Calu3 (cell line): ENCODE data around the gene C20orf144. TPM values are rescaled to one million over a fixed set of nuclear protein-coding genes. Genes with fewer than 3 reads are reported as not detected.

Source experiments
- BruUV-seq: library from RNA; stranded (reverse); fragments of 400-500 nt; replicated peaks from 2 replicates; lab custom pipeline; 2021; lab: Mats Ljungman, UMichigan
- CTCF ChIA-PET: fragments of 300-600 bp; sonication (Branson Sonifier 250); formaldehyde crosslinking; loops from one replicate; lab custom pipeline; 2022; ENCODE audit warnings: antibody characterized with exemption; lab: Charles Lee
- DNase-seq: peaks from one replicate; pipeline ENCODE4 v3.0.0; 2022
- H3K27ac Mint-ChIP-seq: one replicate; pipeline ENCODE4 v1.8.0; 2022; ENCODE audit warnings: mixed read lengths; ENCODE audit not compliant: unreplicated experiment
- H3K27me3 Mint-ChIP-seq: one replicate; pipeline ENCODE4 v1.8.0; 2022; ENCODE audit warnings: mixed read lengths; ENCODE audit not compliant: unreplicated experiment
- H3K36me3 Mint-ChIP-seq: one replicate; pipeline ENCODE4 v1.8.0; 2022; ENCODE audit warnings: mild to moderate bottlenecking, moderate library complexity, mixed read lengths; ENCODE audit not compliant: insufficient read depth, unreplicated experiment
- H3K4me1 Mint-ChIP-seq: one replicate; pipeline ENCODE4 v1.8.0; 2022; ENCODE audit warnings: mild to moderate bottlenecking, low read depth, mixed read lengths; ENCODE audit not compliant: unreplicated experiment
- H3K4me3 Mint-ChIP-seq: one replicate; pipeline ENCODE4 v1.8.0; 2022; ENCODE audit warnings: mild to moderate bottlenecking, low read depth, moderate library complexity, mixed read lengths; ENCODE audit not compliant: unreplicated experiment
- H3K9me3 Mint-ChIP-seq: one replicate; pipeline ENCODE4 v1.8.0; 2022; ENCODE audit warnings: low read depth, mixed read lengths; ENCODE audit not compliant: unreplicated experiment
- intact Hi-C: fragments of 100-400 bp; cut with micrococcal nuclease; formaldehyde crosslinking; loops from one replicate; pipeline ENCODE4 v1.10.0; 2022; ENCODE audit not compliant: unreplicated experiment
- total RNA-seq: library from RNA; stranded (reverse); gene quantifications from 2 replicates; pipeline ENCODE4 v1.2.3, GENCODE V29; 2022
- TF ChIP-seq, protein P1 (sequence below): fragments of 200-600 bp; IDR thresholded peaks from one replicate; pipeline ENCODE4 v1.8.0; 2022; ENCODE audit warnings: antibody characterized with exemption; ENCODE audit not compliant: unreplicated experiment

Gene C20orf144
- total RNA-seq, 1 experiment from 2014 or later: 0.45 TPM

GRCh38 chr20:33653900-33654596 is 8.1 kb upstream of the C20orf144 start:
- intact Hi-C loops: loop anchor here (5.0 kb wide), 2 partner anchors 137 to 197 kb away; no protein-coding TSS in a partner anchor

DNA sequence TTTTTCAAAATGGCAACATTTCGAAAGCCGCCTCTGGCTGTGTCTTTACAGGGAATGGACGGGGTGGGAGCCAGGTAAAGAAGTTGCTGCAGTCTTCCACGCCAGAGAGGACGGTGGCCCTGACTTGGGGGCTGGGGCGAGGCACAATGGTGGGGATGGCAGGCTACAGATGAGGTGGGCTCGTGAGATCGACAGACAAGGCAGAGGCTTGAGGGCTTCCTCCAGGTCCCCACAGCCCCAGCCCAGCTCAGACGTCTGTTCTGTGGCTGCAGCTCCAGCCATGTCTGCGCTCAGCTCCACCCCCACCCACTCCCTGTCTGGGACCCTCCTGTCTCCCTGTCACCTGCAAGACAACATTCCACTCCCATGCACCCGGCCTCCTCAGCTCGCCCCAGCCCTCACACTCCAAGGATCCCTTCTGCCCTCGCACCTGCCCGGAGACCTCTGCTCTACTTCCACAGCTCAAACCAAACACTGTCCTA is 7.4 kb upstream of the C20orf144 start:
- peaks cover 49% of the 10 kb centered on the region for H3K36me3 Mint-ChIP-seq
- intact Hi-C loops: loop anchor here (5.0 kb wide), 2 partner anchors 137 to 197 kb away; no protein-coding TSS in a partner anchor
- BruUV-seq: no TSS peak
- TF ChIP-seq, protein P1, sequence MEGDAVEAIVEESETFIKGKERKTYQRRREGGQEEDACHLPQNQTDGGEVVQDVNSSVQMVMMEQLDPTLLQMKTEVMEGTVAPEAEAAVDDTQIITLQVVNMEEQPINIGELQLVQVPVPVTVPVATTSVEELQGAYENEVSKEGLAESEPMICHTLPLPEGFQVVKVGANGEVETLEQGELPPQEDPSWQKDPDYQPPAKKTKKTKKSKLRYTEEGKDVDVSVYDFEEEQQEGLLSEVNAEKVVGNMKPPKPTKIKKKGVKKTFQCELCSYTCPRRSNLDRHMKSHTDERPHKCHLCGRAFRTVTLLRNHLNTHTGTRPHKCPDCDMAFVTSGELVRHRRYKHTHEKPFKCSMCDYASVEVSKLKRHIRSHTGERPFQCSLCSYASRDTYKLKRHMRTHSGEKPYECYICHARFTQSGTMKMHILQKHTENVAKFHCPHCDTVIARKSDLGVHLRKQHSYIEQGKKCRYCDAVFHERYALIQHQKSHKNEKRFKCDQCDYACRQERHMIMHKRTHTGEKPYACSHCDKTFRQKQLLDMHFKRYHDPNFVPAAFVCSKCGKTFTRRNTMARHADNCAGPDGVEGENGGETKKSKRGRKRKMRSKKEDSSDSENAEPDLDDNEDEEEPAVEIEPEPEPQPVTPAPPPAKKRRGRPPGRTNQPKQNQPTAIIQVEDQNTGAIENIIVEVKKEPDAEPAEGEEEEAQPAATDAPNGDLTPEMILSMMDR: no peak
- no peak for DNase-seq
- H3K4me1 Mint-ChIP-seq: peaks cover 53% of the 10 kb centered on the region
- CTCF ChIA-PET: interaction anchor here (0.5 to 3.0 kb wide), 8 partner anchors 9 to 254 kb away, joined by 3 to 47 read pairs (median 6); partner anchors contain the start of genes ACTL10, CDK5RAP1 and PXMP4
- H3K9me3 Mint-ChIP-seq: no peaks in the 10 kb centered on the region
- no peaks in the 10 kb centered on the region for H3K27me3 Mint-ChIP-seq
- peak overlapping the region; percentile 55 for H3K4me3 Mint-ChIP-seq
- peak overlapping the region; percentile 71 for H3K27ac Mint-ChIP-seq

More at GRCh38 chr20:33653900-33654596, 8.1 kb upstream of the C20orf144 start:
- peak overlapping the region; percentile 55 for H3K4me3 Mint-ChIP-seq
- H3K4me1 Mint-ChIP-seq: peaks cover 53% of the 10 kb centered on the region
- no peaks in the 10 kb centered on the region for H3K9me3 Mint-ChIP-seq
- TF ChIP-seq, protein P1: no peak
- H3K27me3 Mint-ChIP-seq: no peaks in the 10 kb centered on the region
- H3K27ac Mint-ChIP-seq: peak overlapping the region; percentile 71
- H3K36me3 Mint-ChIP-seq: peaks cover 49% of the 10 kb centered on the region
- DNase-seq: peak; percentile 97
- no TSS peak for BruUV-seq
- CTCF ChIA-PET: interaction anchor here (0.6 to 3.0 kb wide), 14 partner anchors 10 to 452 kb away, joined by 3 to 47 read pairs (median 5); partner anchors contain the start of genes ACTL10, CBFA2T2, CDK5RAP1 and PXMP4

DNA sequence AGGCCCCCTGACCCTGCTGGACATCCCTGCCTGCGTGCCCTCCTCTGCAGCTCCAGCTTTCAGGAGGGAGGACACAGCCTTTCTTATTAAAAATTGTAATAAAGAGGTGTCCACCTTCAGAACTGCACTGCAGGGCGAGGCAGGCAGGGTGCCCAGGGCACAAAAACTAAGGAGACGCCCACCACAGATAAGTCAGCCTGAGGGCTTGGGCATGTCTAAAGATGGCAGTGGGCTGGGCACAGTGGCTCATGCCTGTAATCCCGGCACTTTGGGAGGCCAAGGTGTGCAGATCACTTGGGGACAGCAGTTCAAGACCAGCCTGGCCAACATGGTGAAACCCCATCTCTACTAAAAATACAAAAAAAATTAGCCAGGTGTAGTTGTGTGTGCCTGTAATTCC is 7.0 kb upstream of the C20orf144 start:
- intact Hi-C loops: no loop called here
- Mint-ChIP-seq H3K4me1 (peaks cover 53% of the 10 kb centered on the region), H3K27ac (peak overlapping the region; percentile 71), H3K9me3 (no peaks in the 10 kb centered on the region), H3K27me3 (no peaks in the 10 kb centered on the region), H3K36me3 (peaks cover 49% of the 10 kb centered on the region), H3K4me3 (peak overlapping the region; percentile 55)
- TF ChIP-seq, protein P1: no peak
- CTCF ChIA-PET: interaction anchor here (0.5 to 3.0 kb wide), 3 partner anchors 12 to 207 kb away, joined by 3 to 47 read pairs (median 6); partner anchors contain the start of gene ACTL10
- no TSS peak for BruUV-seq
- no peak for DNase-seq

- Mint-ChIP-seq H3K36me3 (peaks cover 39% of the 10 kb centered on the region), H3K27me3 (no peaks in the 10 kb centered on the region), H3K27ac (peak overlapping the region; percentile 23), H3K4me1 (peaks cover 43% of the 10 kb centered on the region), H3K9me3 (no peaks in the 10 kb centered on the region), H3K4me3 (no peak overlapping the region)
- CTCF ChIA-PET: no interaction called here
- intact Hi-C loops: no loop called here
- BruUV-seq: no TSS peak
- no peak for DNase-seq
- TF ChIP-seq, protein P1: no peak
These were observed 5.9 kb upstream of the C20orf144 start for GRCh38 chr20:33656010-33656782.
